Body of pancreas (tissue), 4 donors: ENCODE data around the gene SESTD1. TPM values are rescaled to one million over a fixed set of nuclear protein-coding genes. Genes with fewer than 3 reads are reported as not detected.

Source experiments
- ATAC-seq: fragments of 150-250 bp; one replicate; pipeline ENCODE4 v1.9.1; 2016
- DNase-seq, 4 donors: peaks; one replicate each; pipeline ENCODE4 v3.0.0-alpha.2; 2019
- H3K27ac ChIP-seq, 4 donors: fragments of 200-600 bp; sonication (generic); 1 replicate in 3 of 4; 2 replicates in 1 of 4; pipeline versions ENCODE4 v1.5.1 to v1.6.1; 2016 to 2019; ENCODE audit warnings: mild to moderate bottlenecking in 1 of 4, mixed read lengths in 1 of 4, moderate library complexity in 1 of 4
- H3K27me3 ChIP-seq, 2 donors: fragments of 200-600 bp; sonication (generic); one replicate each; pipeline ENCODE4 v1.6.0; 2016; ENCODE audit warnings: mild to moderate bottlenecking in 1 of 2
- H3K36me3 ChIP-seq, 2 donors: fragments of 200-600 bp; sonication (generic); replicated peaks in 1 of 2; 2 replicates each; pipeline ENCODE4 v1.5.1; 2016; ENCODE audit warnings: low read depth in 2 of 2; ENCODE audit not compliant: insufficient read depth in 1 of 2
- H3K4me1 ChIP-seq: fragments of 200-600 bp; sonication (generic); one replicate; pipeline ENCODE4 v1.6.0; 2016
- H3K4me3 ChIP-seq, 2 donors: fragments of 200-600 bp; sonication (generic); 1 replicate in 1 of 2; 2 replicates in 1 of 2; pipeline ENCODE4 v1.5.1; 2016 to 2019
- H3K9me3 ChIP-seq, 3 donors: fragments of 200-600 bp; sonication (generic); 1 replicate in 2 of 3; 2 replicates in 1 of 3; pipeline ENCODE4 v1.5.1; 2016
- POLR2A ChIP-seq, 3 donors: fragments of 450-650 bp; IDR thresholded peaks; one replicate each; pipeline ENCODE4 v1.6.1; 2016; ENCODE audit warnings: antibody characterized with exemption in 3 of 3, mild to moderate bottlenecking in 2 of 3
- WGBS, 2 donors: methylation state at CpG; one replicate each; pipeline ENCODE4 v1.1.5; 2017; 5-methylcytosine and 5-hydroxymethylcytosine counted together
- intact Hi-C: fragments of 100-400 bp; cut with DNase I; formaldehyde crosslinking; loops from one replicate; pipeline ENCODE4 v1.15.1; 2023
- total RNA-seq, 2 donors: library from RNA; depleted of rRNA; stranded (reverse); fragments of >200 nt; gene quantifications; one replicate each; pipeline ENCODE4 v1.1.0, GENCODE V29; 2016
- TF ChIP-seq, protein P1 (sequence below), 7 experiments: fragments of 450-650 bp in 4 of 7; fragments of 200-600 bp in 3 of 7; sonication (generic) in 3 of 7; IDR thresholded peaks; one replicate each; pipeline ENCODE4 v1.5.1; 2016 to 2019; ENCODE audit warnings: antibody characterized with exemption in 7 of 7

SESTD1 gene
- total RNA-seq, 2 donors from 2014 or later: 13.2 to 24.4 TPM

DNA sequence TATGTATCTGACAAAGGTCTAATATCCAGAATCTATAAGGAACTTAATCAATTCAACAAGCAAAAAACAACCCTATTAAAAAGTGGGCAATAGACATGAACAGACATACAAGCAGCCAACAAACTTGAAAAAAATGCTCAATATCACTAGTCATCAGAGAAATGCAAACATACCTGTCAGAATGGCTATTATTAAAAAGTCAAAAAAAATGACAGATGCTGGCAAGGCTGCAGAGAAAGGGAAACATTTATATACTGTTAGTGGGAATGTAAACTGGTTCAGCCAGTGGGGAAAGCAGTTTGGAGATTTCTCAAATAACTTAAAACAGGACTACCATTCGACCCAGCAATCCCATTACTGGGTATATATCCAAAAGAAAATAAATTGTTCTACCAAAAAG lies 21.6 kb downstream of the SESTD1 start:
- DNase-seq (no peak), ATAC-seq (no peak)
- Histone ChIP-seq H3K4me3 (no peak overlapping the region), H3K36me3 (no peaks in the 10 kb centered on the region), H3K27ac (no peak overlapping the region), H3K4me1 (peaks cover 21% of the 10 kb centered on the region), H3K27me3 (no peaks in the 10 kb centered on the region), H3K9me3 (no peaks in the 10 kb centered on the region)
- 22 to 24% methylated on average over 1 of the region's 1 CpG for WGBS, 2 donors
- TF ChIP-seq POLR2A (IDR thresholded peaks at IDR 0.05): no peak
- TF ChIP-seq, protein P1, sequence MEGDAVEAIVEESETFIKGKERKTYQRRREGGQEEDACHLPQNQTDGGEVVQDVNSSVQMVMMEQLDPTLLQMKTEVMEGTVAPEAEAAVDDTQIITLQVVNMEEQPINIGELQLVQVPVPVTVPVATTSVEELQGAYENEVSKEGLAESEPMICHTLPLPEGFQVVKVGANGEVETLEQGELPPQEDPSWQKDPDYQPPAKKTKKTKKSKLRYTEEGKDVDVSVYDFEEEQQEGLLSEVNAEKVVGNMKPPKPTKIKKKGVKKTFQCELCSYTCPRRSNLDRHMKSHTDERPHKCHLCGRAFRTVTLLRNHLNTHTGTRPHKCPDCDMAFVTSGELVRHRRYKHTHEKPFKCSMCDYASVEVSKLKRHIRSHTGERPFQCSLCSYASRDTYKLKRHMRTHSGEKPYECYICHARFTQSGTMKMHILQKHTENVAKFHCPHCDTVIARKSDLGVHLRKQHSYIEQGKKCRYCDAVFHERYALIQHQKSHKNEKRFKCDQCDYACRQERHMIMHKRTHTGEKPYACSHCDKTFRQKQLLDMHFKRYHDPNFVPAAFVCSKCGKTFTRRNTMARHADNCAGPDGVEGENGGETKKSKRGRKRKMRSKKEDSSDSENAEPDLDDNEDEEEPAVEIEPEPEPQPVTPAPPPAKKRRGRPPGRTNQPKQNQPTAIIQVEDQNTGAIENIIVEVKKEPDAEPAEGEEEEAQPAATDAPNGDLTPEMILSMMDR (IDR thresholded peaks at IDR 0.05): no peak
- intact Hi-C loops: no loop called here

DNA sequence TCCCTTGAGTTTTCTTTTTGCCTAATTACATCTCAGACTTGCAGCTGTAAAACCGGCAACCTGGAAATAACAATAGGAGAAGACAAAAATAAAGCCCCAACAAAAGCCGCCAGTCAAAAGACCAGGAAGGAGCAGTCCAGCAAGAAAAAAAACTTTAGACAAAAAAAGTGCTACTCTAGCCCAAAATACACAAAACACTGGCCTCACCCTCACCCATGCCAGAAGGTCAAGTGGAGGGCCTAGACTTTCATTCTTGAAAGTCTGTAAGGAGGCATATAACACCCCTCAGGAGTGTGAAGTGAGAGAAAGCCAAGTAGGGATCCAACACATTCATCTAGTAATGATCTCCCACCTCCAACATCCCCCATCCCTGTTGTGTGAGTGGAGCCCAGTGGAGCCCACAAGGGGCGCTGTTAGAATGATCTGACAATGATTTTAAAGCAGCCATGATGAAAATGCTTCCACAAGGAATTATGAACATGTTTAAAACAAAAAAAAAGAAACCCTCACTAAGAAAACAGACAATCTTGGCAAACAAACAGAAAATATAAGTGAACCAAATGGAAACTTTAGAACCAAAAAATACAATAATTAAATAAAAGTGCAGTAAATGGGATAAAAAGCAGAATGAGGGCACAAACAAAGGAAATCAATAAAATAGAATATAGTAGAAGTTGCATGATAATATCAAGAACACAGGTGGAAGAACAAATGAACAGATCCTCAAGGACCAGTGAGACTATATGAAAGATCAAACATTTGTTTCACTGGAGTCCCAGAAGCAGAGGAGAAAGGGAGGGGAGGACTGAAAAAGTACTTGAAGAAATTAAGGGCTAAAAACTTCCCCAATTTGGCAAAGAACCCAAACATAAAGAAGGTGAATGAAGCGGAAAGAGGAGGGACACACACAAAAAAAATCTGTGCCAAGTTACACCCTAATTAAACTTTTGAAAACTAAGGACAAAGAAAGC lies 23.9 kb downstream of the SESTD1 start:
- H3K27ac ChIP-seq: no peak overlapping the region
- H3K27me3 ChIP-seq: no peaks in the 10 kb centered on the region
- H3K4me1 ChIP-seq: peaks cover 28% of the 10 kb centered on the region
- H3K9me3 ChIP-seq: no peaks in the 10 kb centered on the region
- no peak for ATAC-seq
- TF ChIP-seq POLR2A (IDR thresholded peaks at IDR 0.05): no peak
- TF ChIP-seq, protein P1 (IDR thresholded peaks at IDR 0.05): no peak
- no peak overlapping the region for H3K4me3 ChIP-seq
- DNase-seq: no peak
- 89 to 97% methylated on average over 4 of the region's 4 CpGs for WGBS, 2 donors
- H3K36me3 ChIP-seq: no peaks in the 10 kb centered on the region
- intact Hi-C loops: no loop called here

DNA sequence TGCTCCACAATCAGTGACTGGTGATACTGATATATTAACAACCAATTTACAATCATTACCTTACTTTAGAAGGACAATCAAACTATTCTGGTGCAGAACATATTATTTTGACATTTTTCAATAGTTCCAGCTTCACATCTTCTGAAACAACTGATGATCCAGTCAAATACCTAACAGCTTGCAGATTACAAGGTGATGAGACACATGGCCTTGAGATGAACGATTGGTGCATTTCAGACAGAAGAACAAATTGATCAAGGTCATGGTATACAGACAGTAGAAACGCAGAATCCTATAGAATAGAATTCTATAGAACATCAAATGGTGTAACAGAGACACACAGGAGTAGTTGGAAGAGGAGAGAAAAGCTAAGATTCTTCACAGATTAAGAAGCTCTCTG lies 24.8 kb downstream of the SESTD1 start:
- peak overlapping the region in 1 of 4 donors; percentile 64 for H3K27ac ChIP-seq
- 37 to 54% methylated on average over 2 of the region's 2 CpGs for WGBS, 2 donors
- H3K4me3 ChIP-seq: no peak overlapping the region

DNA sequence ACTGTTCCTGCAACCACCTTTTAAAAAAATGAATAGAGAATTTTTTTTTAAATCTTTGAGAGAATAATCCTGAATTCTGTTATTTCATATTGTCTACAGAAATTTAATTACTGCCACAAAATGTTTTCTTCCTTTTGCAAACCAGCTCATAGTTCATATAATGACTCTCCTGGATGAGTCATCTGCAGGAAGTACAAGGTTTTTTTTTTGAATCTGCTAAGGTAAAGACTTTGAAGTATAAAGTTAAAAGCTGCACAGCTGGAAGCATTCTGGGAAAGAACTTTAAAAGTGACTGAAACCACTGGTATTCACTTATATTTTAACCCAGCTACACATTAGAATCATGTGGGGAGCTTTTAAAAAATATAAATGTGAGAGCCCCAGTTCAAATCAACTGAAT lies 25.4 kb downstream of the SESTD1 start:
- Histone ChIP-seq H3K27me3 (no peaks in the 10 kb centered on the region), H3K4me1 (peaks cover 28% of the 10 kb centered on the region), H3K27ac (peak overlapping the region in 1 of 4 donors; percentile 64), H3K9me3 (no peaks in the 10 kb centered on the region), H3K4me3 (no peak overlapping the region), H3K36me3 (no peaks in the 10 kb centered on the region)
- intact Hi-C loops: no loop called here
- DNase-seq (no peak), ATAC-seq (peak; percentile 71)
- TF ChIP-seq POLR2A (IDR thresholded peaks at IDR 0.05): no peak
- TF ChIP-seq, protein P1 (IDR thresholded peaks at IDR 0.05): no peak

More for the DNA sequence above, 24.8 kb downstream of the SESTD1 start:
- Histone ChIP-seq H3K36me3 (no peaks in the 10 kb centered on the region), H3K4me1 (peaks cover 28% of the 10 kb centered on the region), H3K9me3 (no peaks in the 10 kb centered on the region), H3K27me3 (no peaks in the 10 kb centered on the region)
- ATAC-seq: no peak
- TF ChIP-seq, protein P1 (IDR thresholded peaks at IDR 0.05): no peak
- no peak for TF ChIP-seq POLR2A (IDR thresholded peaks at IDR 0.05)
- intact Hi-C loops: no loop called here
- DNase-seq: no peak
